HG03159 (cell line): ENCODE measurements around the gene USP36.

Source experiments
- ATAC-seq: cut with Tn5 transposase; IDR thresholded peaks from one replicate; pipeline ENCODE4 v1.9.1; 2021; ENCODE audit warnings: mild to moderate bottlenecking, moderate library complexity; ENCODE audit not compliant: unreplicated experiment

The USP36 gene

GRCh38 chr17:78818152-78818846 is 22.3 kb downstream of the USP36 start:
- no peak for ATAC-seq

GRCh38 chr17:78817123-78817522 is 23.5 kb downstream of the USP36 start:
- no peak for ATAC-seq

- no peak for ATAC-seq
Measured at GRCh38 chr17:78815696-78816095, 24.9 kb downstream of the USP36 start.

- ATAC-seq = no peak
Measured at GRCh38 chr17:78812855-78813254, 27.8 kb downstream of the USP36 start.

GRCh38 chr17:78808163-78808562 is 32.5 kb downstream of the USP36 start:
- ATAC-seq = no peak

- ATAC-seq = no peak
Measured at GRCh38 chr17:78806451-78806850, 34.2 kb downstream of the USP36 start.

GRCh38 chr17:78805301-78805700 is 35.3 kb downstream of the USP36 start:
- ATAC-seq = no peak

- ATAC-seq = no peak
Measured at GRCh38 chr17:78804777-78805176, 35.8 kb downstream of the USP36 start.

GRCh38 chr17:78803186-78803845 is 37.3 kb downstream of the USP36 start:
- ATAC-seq = no peak

GRCh38 chr17:78802459-78802858 is 38.2 kb downstream of the USP36 start:
- ATAC-seq = no peak

GRCh38 chr17:78802008-78802407 is 38.6 kb downstream of the USP36 start:
- no peak for ATAC-seq

GRCh38 chr17:78800132-78800931 is 40.3 kb downstream of the USP36 start:
- no peak for ATAC-seq

GRCh38 chr17:78798695-78799559 is 41.7 kb downstream of the USP36 start:
- ATAC-seq = no peak

- ATAC-seq = no peak
Measured at GRCh38 chr17:78797691-78798585, 42.7 kb downstream of the USP36 start.

GRCh38 chr17:78797213-78797612 is 43.4 kb downstream of the USP36 start:
- ATAC-seq = no peak

GRCh38 chr17:78796517-78796900 is 44.1 kb downstream of the USP36 start:
- no peak for ATAC-seq

- no peak for ATAC-seq
Measured at GRCh38 chr17:78795861-78796516, 44.6 kb downstream of the USP36 start.

GRCh38 chr17:78794864-78795640 is 45.6 kb downstream of the USP36 start:
- ATAC-seq = no peak

- ATAC-seq = no peak
Measured at GRCh38 chr17:78794399-78794798, 46.2 kb downstream of the USP36 start.
